Measurements from ENCODE around the gene GAREM1. TPM values are rescaled to one million over a fixed set of nuclear protein-coding genes. Genes with fewer than 3 reads are reported as not detected.

The GAREM1 gene
- total RNA-seq, 1 experiment from 2014 or later = 1.8 TPM

DNA sequence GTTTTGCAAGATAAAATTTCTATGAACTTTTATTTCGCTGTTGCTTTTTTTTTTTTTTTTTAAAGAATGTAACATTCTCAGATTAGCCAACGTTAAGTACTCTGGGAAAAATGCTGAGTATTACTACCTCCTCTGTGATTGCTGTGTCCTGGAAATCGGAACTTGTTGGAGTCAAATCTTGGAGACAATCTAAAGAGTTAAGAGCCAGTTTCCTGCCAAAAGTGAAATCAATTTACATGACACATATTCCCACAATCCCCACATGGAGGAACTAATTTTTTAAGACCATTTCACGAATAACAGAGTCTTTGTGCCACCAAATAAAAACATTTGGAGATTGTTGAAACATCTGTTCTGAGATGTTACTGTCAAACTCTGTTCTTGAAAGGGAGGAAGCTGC is 153.0 kb downstream of the GAREM1 start:
- no peak for TF ChIP-seq EZH2phosphoT487 (IDR thresholded peaks at IDR 0.05; ENCODE audit: borderline replicate concordance, low read length)
- no peak for ATAC-seq
- H2AFZ ChIP-seq (ENCODE audit: low read length) = no peak overlapping the region
- no peaks in the 10 kb centered on the region for H3K27me3 ChIP-seq (ENCODE audit: low read length)
- no peaks in the 10 kb centered on the region for H3K36me3 ChIP-seq (ENCODE audit: low read depth, low read length)
- H4K20me1 ChIP-seq (ENCODE audit: low read length) = no peaks in the 10 kb centered on the region
- no peaks in the 10 kb centered on the region for H3K9me2 ChIP-seq (replicated peaks; ENCODE audit: low read length)
- no peaks in the 10 kb centered on the region for H3K79me2 ChIP-seq (ENCODE audit: low read length)
- no peak overlapping the region for H3K27ac ChIP-seq (ENCODE audit: low read length)
- H3K9ac ChIP-seq (ENCODE audit: low read length) = no peak overlapping the region
- peaks cover 4% of the 10 kb centered on the region; the same call in 1 of the 2 replicates for H3K4me1 ChIP-seq (ENCODE audit: insufficient read depth, low read length)
- no peak overlapping the region for H3K4me3 ChIP-seq (ENCODE audit: low read length)
- no TSS peak for BruUV-seq (replicated peaks)
- ChIA-PET POLR2A (ENCODE audit: unreplicated experiment) (no interaction called here), CTCF (no interaction called here)
- H3K4me2 ChIP-seq (ENCODE audit: low read length) = no peak overlapping the region
- intact Hi-C loops (cut with micrococcal nuclease) = loop anchor here (5.0 kb wide), 1 partner anchor 55 kb away; no protein-coding TSS in a partner anchor
- no peaks in the 10 kb centered on the region for H3F3A ChIP-seq (ENCODE audit: low read length, unreplicated experiment)
- no peaks in the 10 kb centered on the region for H3K9me3 ChIP-seq (ENCODE audit: low read length)
- DNase-seq = no peak

DNA sequence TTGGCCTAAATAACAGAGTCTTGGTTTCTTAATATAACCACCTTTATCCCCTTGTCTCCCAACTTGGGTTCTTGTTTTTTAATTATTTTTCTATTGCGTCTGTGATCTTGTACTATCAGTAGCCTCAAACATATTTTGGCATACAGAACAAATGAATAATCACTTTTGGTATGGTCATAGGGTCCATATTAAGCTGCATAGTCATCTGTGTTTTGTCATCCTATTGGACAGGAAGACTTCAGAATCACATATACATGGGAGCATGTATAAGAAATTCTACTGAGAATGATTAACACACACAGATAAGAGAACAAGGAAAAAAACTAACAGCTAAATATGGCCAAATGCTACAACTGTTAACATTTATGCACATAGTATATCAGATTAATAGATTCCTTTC is 154.8 kb downstream of the GAREM1 start:
- Histone ChIP-seq H4K20me1 (ENCODE audit: low read length) (no peaks in the 10 kb centered on the region), H3K4me3 (ENCODE audit: low read length) (no peak overlapping the region), H3K9me2 (replicated peaks; ENCODE audit: low read length) (no peaks in the 10 kb centered on the region), H3K9ac (ENCODE audit: low read length) (no peak overlapping the region), H3K36me3 (ENCODE audit: low read depth, low read length) (no peaks in the 10 kb centered on the region), H2AFZ (ENCODE audit: low read length) (no peak overlapping the region), H3K27ac (ENCODE audit: low read length) (no peak overlapping the region), H3K4me2 (ENCODE audit: low read length) (no peak overlapping the region), H3K9me3 (ENCODE audit: low read length) (no peaks in the 10 kb centered on the region), H3K79me2 (ENCODE audit: low read length) (no peaks in the 10 kb centered on the region), H3K27me3 (ENCODE audit: low read length) (no peaks in the 10 kb centered on the region), H3F3A (ENCODE audit: low read length, unreplicated experiment) (no peaks in the 10 kb centered on the region), H3K4me1 (ENCODE audit: insufficient read depth, low read length) (peaks cover 4% of the 10 kb centered on the region; the same call in 1 of the 2 replicates)
- CTCF ChIA-PET = no interaction called here
- ATAC-seq = no peak
- no TSS peak for BruUV-seq (replicated peaks)
- no peak for TF ChIP-seq EZH2 (IDR thresholded peaks at IDR 0.05; ENCODE audit: low read length, unreplicated experiment)
- TF ChIP-seq, protein P1, sequence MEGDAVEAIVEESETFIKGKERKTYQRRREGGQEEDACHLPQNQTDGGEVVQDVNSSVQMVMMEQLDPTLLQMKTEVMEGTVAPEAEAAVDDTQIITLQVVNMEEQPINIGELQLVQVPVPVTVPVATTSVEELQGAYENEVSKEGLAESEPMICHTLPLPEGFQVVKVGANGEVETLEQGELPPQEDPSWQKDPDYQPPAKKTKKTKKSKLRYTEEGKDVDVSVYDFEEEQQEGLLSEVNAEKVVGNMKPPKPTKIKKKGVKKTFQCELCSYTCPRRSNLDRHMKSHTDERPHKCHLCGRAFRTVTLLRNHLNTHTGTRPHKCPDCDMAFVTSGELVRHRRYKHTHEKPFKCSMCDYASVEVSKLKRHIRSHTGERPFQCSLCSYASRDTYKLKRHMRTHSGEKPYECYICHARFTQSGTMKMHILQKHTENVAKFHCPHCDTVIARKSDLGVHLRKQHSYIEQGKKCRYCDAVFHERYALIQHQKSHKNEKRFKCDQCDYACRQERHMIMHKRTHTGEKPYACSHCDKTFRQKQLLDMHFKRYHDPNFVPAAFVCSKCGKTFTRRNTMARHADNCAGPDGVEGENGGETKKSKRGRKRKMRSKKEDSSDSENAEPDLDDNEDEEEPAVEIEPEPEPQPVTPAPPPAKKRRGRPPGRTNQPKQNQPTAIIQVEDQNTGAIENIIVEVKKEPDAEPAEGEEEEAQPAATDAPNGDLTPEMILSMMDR (conservative IDR thresholded peaks at IDR 0.05; ENCODE audit: low read depth, low read length) = no peak
- TF ChIP-seq EZH2phosphoT487 (IDR thresholded peaks at IDR 0.05; ENCODE audit: borderline replicate concordance, low read length) = no peak
- DNase-seq = no peak
- intact Hi-C loops (cut with micrococcal nuclease) = loop anchor here (5.0 kb wide), 1 partner anchor 56 kb away; no protein-coding TSS in a partner anchor
- POLR2A ChIA-PET (ENCODE audit: unreplicated experiment) = no interaction called here

DNA sequence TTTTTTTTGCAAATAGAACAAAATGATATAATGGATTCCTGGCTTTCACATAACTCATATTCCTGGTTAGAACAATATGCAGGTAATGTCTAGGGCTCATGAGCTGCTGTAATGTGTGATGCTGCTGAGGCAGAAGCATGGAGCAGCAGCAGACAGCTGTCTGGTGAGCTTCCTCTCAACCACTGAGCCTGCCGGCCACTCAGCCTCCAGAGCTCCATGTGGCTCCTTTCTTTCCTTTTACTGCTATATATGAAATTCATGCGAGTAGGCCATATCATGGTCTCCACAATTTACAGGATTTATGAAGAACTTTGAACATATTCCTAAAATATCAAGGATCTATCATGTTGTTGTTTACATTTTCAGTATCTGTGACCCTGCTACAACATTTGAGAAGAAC is 159.9 kb downstream of the GAREM1 start:
- no peak overlapping the region for H3K4me2 ChIP-seq (ENCODE audit: low read length)
- H3K4me1 ChIP-seq (ENCODE audit: insufficient read depth, low read length) = no peaks in the 10 kb centered on the region
- no peaks in the 10 kb centered on the region for H3K27me3 ChIP-seq (ENCODE audit: low read length)
- no peaks in the 10 kb centered on the region for H3K9me2 ChIP-seq (replicated peaks; ENCODE audit: low read length)
- no peaks in the 10 kb centered on the region for H3F3A ChIP-seq (ENCODE audit: low read length, unreplicated experiment)
- no peaks in the 10 kb centered on the region for H3K79me2 ChIP-seq (ENCODE audit: low read length)
- no peak overlapping the region for H3K4me3 ChIP-seq (ENCODE audit: low read length)
- POLR2A ChIA-PET (ENCODE audit: unreplicated experiment) = no interaction called here
- H3K36me3 ChIP-seq (ENCODE audit: low read depth, low read length) = no peaks in the 10 kb centered on the region
- ATAC-seq = no peak
- intact Hi-C loops (cut with micrococcal nuclease) = no loop called here
- no peak overlapping the region for H3K9ac ChIP-seq (ENCODE audit: low read length)
- CTCF ChIA-PET = no interaction called here
- TF ChIP-seq, protein P1 (conservative IDR thresholded peaks at IDR 0.05; ENCODE audit: low read depth, low read length) = no peak
- no peak for TF ChIP-seq EZH2 (IDR thresholded peaks at IDR 0.05; ENCODE audit: low read length, unreplicated experiment)
- TF ChIP-seq EZH2phosphoT487 (IDR thresholded peaks at IDR 0.05; ENCODE audit: borderline replicate concordance, low read length) = no peak
- BruUV-seq (replicated peaks) = no TSS peak
- H3K27ac ChIP-seq (ENCODE audit: low read length) = no peak overlapping the region
- no peaks in the 10 kb centered on the region for H3K9me3 ChIP-seq (ENCODE audit: low read length)
- H4K20me1 ChIP-seq (ENCODE audit: low read length) = no peaks in the 10 kb centered on the region
- H2AFZ ChIP-seq (ENCODE audit: low read length) = no peak overlapping the region
- DNase-seq = no peak
